Ascending aorta (tissue), 2 donors: ENCODE data around the gene ZFPL1. TPM values are rescaled to one million over a fixed set of nuclear protein-coding genes. Genes with fewer than 3 reads are reported as not detected.
A peak's percentile ranks its signal among the peaks of the same experiment; 100 is the strongest.

Experiments
- DNase-seq, 2 donors: peaks; one replicate each; pipeline ENCODE4 v3.0.0-alpha.2; 2019; ENCODE audit warnings: low spot score in 2 of 2
- H3K27ac ChIP-seq, 2 donors: fragments of 200-600 bp; sonication (generic); one replicate each; pipeline ENCODE4 v1.5.1; 2016 to 2017; ENCODE audit warnings: mild to moderate bottlenecking in 1 of 2
- H3K27me3 ChIP-seq: fragments of 200-600 bp; sonication (generic); one replicate; pipeline ENCODE4 v1.5.1; 2017
- H3K36me3 ChIP-seq, 2 donors: fragments of 200-600 bp; sonication (generic); one replicate each; pipeline ENCODE4 v1.5.1; 2016
- H3K4me1 ChIP-seq, 2 donors: fragments of 200-600 bp; sonication (generic); one replicate each; pipeline ENCODE4 v1.5.1; 2016 to 2017; ENCODE audit warnings: mild to moderate bottlenecking in 1 of 2
- H3K4me3 ChIP-seq, 2 donors: fragments of 200-600 bp; sonication (generic); one replicate each; pipeline ENCODE4 v1.5.1; 2016 to 2017; ENCODE audit warnings: mild to moderate bottlenecking in 1 of 2
- H3K9me3 ChIP-seq, 2 donors: fragments of 200-600 bp; sonication (generic); one replicate each; pipeline ENCODE4 v1.5.1; 2016
- intact Hi-C: fragments of 100-400 bp; cut with DNase I; formaldehyde crosslinking; loops from one replicate; pipeline ENCODE4 v1.15.1; 2023
- total RNA-seq: library from RNA; depleted of rRNA; stranded (reverse); fragments of >200 nt; gene quantifications from one replicate; pipeline ENCODE4 v1.1.0, GENCODE V29; 2016
- TF ChIP-seq, protein P1 (sequence below), 3 experiments: fragments of 200-600 bp in 2 of 3; fragments of 450-650 bp in 1 of 3; sonication (generic) in 2 of 3; IDR thresholded peaks; one replicate each; pipeline ENCODE4 v1.5.1; 2016 to 2019; ENCODE audit warnings: antibody characterized with exemption in 3 of 3, mild to moderate bottlenecking in 1 of 3, moderate library complexity in 1 of 3

ZFPL1 gene
- total RNA-seq, 1 donor from 2014 or later: 93.6 TPM

DNA sequence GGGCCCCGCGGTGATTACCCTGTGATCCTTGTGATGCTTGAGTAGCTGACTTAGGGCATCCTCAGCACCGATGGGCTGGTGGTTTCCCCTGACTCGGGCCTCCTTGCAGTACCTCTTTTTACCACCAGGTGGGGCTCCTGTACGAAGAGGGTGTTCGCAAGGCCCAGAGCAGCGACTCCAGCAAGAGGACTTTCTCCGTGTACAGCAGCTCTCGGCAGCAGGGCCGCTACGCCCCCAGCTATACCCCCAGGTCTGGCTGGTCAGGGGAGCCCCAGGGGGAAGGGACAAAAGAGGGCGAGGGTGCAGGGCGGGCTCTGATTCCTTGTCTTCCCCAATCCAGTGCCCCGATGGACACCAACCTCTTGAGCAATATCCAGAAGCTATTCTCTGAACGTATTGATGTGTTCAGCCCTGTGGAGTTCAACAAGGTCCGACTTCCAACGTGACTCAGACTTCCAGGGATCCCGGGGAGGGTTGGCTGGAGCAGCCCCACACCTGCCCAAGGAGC lies 26.4 kb downstream of the ZFPL1 start:
- Histone ChIP-seq H3K9me3 (no peaks in the 10 kb centered on the region), H3K27ac (peak overlapping the region; percentile 15 to 17), H3K36me3 (peaks cover 29% of the 10 kb centered on the region in 2 donors), H3K4me3 (no peak overlapping the region), H3K27me3 (no peaks in the 10 kb centered on the region), H3K4me1 (peaks cover 16 to 25% of the 10 kb centered on the region in 2 donors)
- DNase-seq: peak in 1 of 2 donors; percentile 95
- TF ChIP-seq, protein P1, sequence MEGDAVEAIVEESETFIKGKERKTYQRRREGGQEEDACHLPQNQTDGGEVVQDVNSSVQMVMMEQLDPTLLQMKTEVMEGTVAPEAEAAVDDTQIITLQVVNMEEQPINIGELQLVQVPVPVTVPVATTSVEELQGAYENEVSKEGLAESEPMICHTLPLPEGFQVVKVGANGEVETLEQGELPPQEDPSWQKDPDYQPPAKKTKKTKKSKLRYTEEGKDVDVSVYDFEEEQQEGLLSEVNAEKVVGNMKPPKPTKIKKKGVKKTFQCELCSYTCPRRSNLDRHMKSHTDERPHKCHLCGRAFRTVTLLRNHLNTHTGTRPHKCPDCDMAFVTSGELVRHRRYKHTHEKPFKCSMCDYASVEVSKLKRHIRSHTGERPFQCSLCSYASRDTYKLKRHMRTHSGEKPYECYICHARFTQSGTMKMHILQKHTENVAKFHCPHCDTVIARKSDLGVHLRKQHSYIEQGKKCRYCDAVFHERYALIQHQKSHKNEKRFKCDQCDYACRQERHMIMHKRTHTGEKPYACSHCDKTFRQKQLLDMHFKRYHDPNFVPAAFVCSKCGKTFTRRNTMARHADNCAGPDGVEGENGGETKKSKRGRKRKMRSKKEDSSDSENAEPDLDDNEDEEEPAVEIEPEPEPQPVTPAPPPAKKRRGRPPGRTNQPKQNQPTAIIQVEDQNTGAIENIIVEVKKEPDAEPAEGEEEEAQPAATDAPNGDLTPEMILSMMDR (IDR thresholded peaks at IDR 0.05): peak; percentile 97 to 100 (median 97)
- intact Hi-C loops: loop anchor here (2.0 to 10.0 kb wide), 2 partner anchors 24 to 256 kb away; partner anchors contain the start of gene SYVN1

DNA sequence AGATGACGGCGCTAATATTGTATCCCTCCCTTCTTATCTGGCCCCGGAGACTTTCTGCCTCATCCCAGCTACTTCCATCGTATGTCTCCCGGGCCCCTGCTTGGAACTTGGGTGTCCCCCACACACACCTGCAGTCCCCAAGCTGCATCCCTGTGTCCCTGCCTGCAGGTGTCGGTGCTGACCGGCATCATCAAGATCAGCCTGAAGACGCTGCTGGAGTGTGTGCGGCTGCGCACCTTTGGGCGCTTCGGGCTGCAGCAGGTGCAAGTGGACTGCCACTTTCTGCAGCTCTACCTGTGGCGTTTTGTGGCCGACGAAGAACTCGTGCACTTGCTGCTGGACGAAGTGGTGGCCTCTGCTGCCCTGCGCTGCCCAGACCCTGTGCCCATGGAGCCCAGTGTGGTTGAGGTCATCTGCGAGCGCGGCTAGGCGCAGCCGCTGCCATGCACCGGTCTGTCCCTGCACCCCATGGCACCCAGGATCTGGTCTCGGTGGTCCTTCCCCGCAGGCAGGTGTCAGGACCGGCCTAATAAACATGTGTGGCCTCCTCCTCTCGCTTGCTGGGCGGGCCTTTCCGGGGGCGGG lies 27.2 kb downstream of the ZFPL1 start:
- no peak for DNase-seq
- intact Hi-C loops: loop anchor here (2.0 to 10.0 kb wide), 2 partner anchors 24 to 256 kb away; partner anchors contain the start of gene SYVN1
- H3K36me3 ChIP-seq: peaks cover 26 to 34% of the 10 kb centered on the region in 2 donors
- no peaks in the 10 kb centered on the region for H3K9me3 ChIP-seq
- peaks cover 18 to 30% of the 10 kb centered on the region in 2 donors for H3K4me1 ChIP-seq
- TF ChIP-seq, protein P1 (IDR thresholded peaks at IDR 0.05): no peak
- no peaks in the 10 kb centered on the region for H3K27me3 ChIP-seq
- peak overlapping the region; percentile 54 to 66 for H3K4me3 ChIP-seq
- H3K27ac ChIP-seq: peak overlapping the region in 1 of 2 donors; percentile 17

DNA sequence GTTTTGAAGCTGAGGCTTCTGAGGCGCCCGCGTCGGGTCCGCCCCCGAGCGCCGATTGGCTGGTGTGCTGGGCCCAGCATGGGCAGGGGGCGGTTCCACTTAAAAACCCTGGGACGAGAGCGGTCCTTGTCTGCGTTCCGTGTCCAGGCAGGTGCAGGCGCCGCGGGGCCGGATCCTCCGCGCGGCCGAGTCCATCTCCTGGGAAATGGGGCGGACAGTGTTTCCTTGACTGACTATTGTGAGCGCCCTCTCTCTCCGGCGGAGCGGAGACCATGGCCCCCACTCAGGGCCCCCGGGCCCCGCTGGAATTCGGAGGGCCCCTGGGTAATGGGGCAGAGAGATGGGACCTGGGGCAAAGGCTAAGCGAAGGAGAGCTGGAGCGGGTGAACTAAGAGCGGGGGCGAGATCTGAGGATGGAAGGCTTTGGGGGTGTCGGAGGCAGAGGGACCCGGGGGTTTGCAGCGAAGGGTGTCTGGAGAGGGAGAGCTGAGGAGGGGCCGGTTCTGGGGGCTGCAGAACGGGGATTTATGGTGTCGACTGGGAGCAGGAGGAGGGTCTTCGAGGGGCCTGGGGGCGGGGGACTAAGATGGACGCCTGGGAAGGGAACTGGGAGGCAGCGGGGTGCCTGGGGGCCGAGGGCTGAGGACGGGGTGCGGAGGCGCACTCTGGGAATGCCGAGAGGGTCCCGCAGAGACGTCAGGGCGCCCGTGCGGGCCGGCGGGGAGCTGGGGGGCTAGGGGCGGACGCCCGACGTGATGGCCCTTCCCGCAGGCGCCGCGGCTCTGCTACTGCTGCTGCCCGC lies 27.9 kb downstream of the ZFPL1 start, which contains the start of gene TM7SF2:
TM7SF2 (plus strand) TSS at position 129 of the 802 bp plus-strand sequence; CDS start at position 273, 144 bp downstream.
- H3K4me3 ChIP-seq: peak within 1 kb of the TSS; percentile 54 to 66
- peaks cover 25 to 37% of the 10 kb centered on the region in 2 donors for H3K4me1 ChIP-seq
- peaks cover 26 to 34% of the 10 kb centered on the region in 2 donors for H3K36me3 ChIP-seq
- DNase-seq: peak; percentile 84 to 96
- no peaks in the 10 kb centered on the region for H3K27me3 ChIP-seq
- TF ChIP-seq, protein P1 (IDR thresholded peaks at IDR 0.05): no peak
- no peaks in the 10 kb centered on the region for H3K9me3 ChIP-seq
- intact Hi-C loops: loop anchor here (2.0 to 10.0 kb wide), 2 partner anchors 23 to 257 kb away; partner anchors contain the start of gene SYVN1
- H3K27ac ChIP-seq: peak within 1 kb of the TSS; percentile 51 to 56

DNA sequence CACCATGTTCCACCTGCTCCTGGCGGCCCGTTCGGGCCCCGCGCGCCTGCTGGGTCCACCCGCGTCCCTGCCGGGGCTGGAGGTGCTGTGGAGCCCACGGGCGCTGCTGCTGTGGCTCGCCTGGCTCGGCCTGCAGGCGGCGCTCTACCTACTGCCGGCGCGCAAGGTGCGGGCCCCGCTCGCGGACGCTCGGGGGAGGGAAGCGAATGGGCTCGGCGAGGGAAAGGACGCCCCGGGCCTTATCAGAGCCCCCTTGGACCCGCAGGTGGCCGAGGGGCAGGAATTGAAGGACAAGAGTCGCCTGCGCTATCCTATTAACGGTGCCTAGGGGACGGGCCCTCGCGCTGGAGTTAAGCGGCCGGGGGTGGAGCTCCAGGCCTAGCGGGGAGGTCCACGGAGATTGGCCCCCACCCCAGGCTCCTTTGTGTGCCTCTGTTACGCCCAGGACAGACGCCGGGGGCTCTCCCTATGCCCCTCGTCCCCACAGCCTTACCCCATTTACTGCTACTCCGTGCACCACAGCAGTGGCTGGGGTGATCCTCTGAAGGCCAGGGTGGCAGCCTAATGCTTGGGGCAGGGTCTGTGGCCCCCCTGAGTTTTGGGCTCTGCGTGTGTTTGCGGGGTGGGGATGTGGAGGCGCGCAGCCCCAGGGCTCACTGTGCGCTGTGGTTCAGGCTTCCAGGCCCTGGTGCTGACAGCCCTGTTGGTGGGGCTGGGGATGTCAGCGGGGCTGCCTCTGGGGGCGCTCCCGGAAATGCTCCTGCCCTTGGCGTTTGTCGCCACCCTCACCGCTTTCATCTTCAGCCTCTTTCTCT lies 28.7 kb downstream of the ZFPL1 start:
- H3K27me3 ChIP-seq: no peaks in the 10 kb centered on the region
- TF ChIP-seq, protein P1 (IDR thresholded peaks at IDR 0.05): peak; percentile 81 to 90 (median 88)
- H3K36me3 ChIP-seq: peaks cover 21 to 30% of the 10 kb centered on the region in 2 donors
- H3K27ac ChIP-seq: peak overlapping the region; percentile 31 to 51
- peaks cover 25 to 38% of the 10 kb centered on the region in 2 donors for H3K4me1 ChIP-seq
- peak overlapping the region; percentile 54 to 66 for H3K4me3 ChIP-seq
- peak in 1 of 2 donors; percentile 79 for DNase-seq
- intact Hi-C loops: loop anchor here (10.0 kb wide), 1 partner anchor 258 kb away; no protein-coding TSS in a partner anchor
- no peaks in the 10 kb centered on the region for H3K9me3 ChIP-seq

DNA sequence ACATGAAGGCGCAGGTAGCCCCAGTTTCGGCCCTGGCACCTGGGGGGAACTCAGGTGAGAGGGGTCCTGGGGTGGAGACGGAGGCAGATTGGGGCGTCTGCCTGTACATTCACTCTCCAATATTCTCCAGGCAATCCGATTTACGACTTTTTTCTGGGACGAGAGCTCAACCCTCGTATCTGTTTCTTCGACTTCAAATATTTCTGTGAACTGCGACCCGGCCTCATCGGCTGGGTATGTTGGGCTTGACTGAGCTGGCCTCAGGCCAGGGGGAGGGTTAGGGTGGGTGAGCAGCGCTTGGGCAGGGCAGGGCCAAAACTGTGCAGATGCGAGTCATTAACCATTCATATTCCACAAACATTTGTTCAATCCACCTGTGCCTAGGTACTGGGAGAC lies 29.3 kb downstream of the ZFPL1 start:
- Histone ChIP-seq H3K36me3 (peaks cover 15 to 28% of the 10 kb centered on the region in 2 donors), H3K4me3 (peak overlapping the region; percentile 54 to 66), H3K9me3 (no peaks in the 10 kb centered on the region), H3K27me3 (no peaks in the 10 kb centered on the region), H3K27ac (no peak overlapping the region), H3K4me1 (peaks cover 25 to 38% of the 10 kb centered on the region in 2 donors)
- intact Hi-C loops: loop anchor here (10.0 kb wide), 1 partner anchor 259 kb away; no protein-coding TSS in a partner anchor
- no peak for DNase-seq
- TF ChIP-seq, protein P1 (IDR thresholded peaks at IDR 0.05): no peak
